IMR-90 (cell line): ENCODE measurements around the gene ERICH2. TPM values are rescaled to one million over a fixed set of nuclear protein-coding genes. Genes with fewer than 3 reads are reported as not detected.

ENCODE experiments used
- ATAC-seq: fragments of 200-7000 bp; cut with Tn5 transposase; 2 replicates; pipeline ENCODE4 v1.9.1; 2020; ENCODE audit warnings: low read depth, mild to moderate bottlenecking, moderate library complexity
- BruUV-seq: library from RNA; stranded (reverse); fragments of 400-500 nt; replicated peaks from 2 replicates; lab custom pipeline; 2021; lab: Mats Ljungman, UMichigan
- CTCF ChIA-PET: fragments of 300-600 bp; formaldehyde crosslinking; extraction: SDS; loops from one replicate; lab custom pipeline; 2021; ENCODE audit warnings: antibody characterized with exemption; lab: Yijun Ruan, JAX
- POLR2A ChIA-PET: fragments of 300-600 bp; sonication (Branson Sonifier 250); formaldehyde crosslinking; loops from one replicate; lab custom pipeline; 2022; ENCODE audit warnings: antibody characterized with exemption; ENCODE audit not compliant: unreplicated experiment; lab: Charles Lee
- DNase-seq: peaks from one replicate; pipeline ENCODE4 v3.0.0; 2013
- H2AFZ ChIP-seq: replicated peaks from 2 replicates; pipeline ENCODE3; 2013; ENCODE audit warnings: low read length, mild to moderate bottlenecking; ENCODE audit not compliant: poor library complexity
- H2AK5ac ChIP-seq: 2 replicates; pipeline ENCODE4 v1.6.1; 2013; ENCODE audit warnings: low read depth, low read length, inconsistent platforms
- H2AK9ac ChIP-seq: replicated peaks from 2 replicates; pipeline ENCODE3; 2013; ENCODE audit warnings: mild to moderate bottlenecking, low read depth, low read length, moderate library complexity; ENCODE audit not compliant: poor library complexity
- H2BK120ac ChIP-seq: 2 replicates; pipeline ENCODE4 v1.6.1; 2013; ENCODE audit warnings: low read depth, low read length, inconsistent platforms
- H2BK15ac ChIP-seq: 3 replicates; pipeline ENCODE4 v1.6.1; 2013; ENCODE audit warnings: low read depth, low read length, inconsistent platforms
- H2BK20ac ChIP-seq: 2 replicates; pipeline ENCODE4 v1.6.1; 2013; ENCODE audit warnings: low read depth, mild to moderate bottlenecking, inconsistent platforms, low read length, moderate library complexity
- H2BK5ac ChIP-seq: 2 replicates; pipeline ENCODE4 v1.6.1; 2013; ENCODE audit warnings: mild to moderate bottlenecking, low read depth, low read length, inconsistent platforms; ENCODE audit not compliant: poor library complexity, severe bottlenecking
- H3K14ac ChIP-seq: replicated peaks from 2 replicates; pipeline ENCODE4 v1.6.1; 2013; ENCODE audit warnings: low read depth, low read length, inconsistent platforms
- H3K18ac ChIP-seq: 2 replicates; pipeline ENCODE4 v1.6.1; 2013; ENCODE audit warnings: low read depth, low read length, control low read depth
- H3K23ac ChIP-seq: 2 replicates; pipeline ENCODE4 v1.6.1; 2013; ENCODE audit warnings: low read depth, low read length, inconsistent platforms
- H3K27ac ChIP-seq: 2 replicates; pipeline ENCODE4 v1.5.1; 2013; ENCODE audit warnings: mild to moderate bottlenecking, control low read depth, low read length; ENCODE audit not compliant: insufficient read depth
- H3K27me3 ChIP-seq: 2 replicates; pipeline ENCODE4 v1.6.1; 2013; ENCODE audit warnings: low read length; ENCODE audit not compliant: control insufficient read depth, insufficient read depth
- H3K36me3 ChIP-seq: 2 replicates; pipeline ENCODE4 v1.6.1; 2013; ENCODE audit warnings: low read length, mixed read lengths; ENCODE audit not compliant: control insufficient read depth, insufficient read depth
- H3K4ac ChIP-seq: 2 replicates; pipeline ENCODE4 v1.6.1; 2013; ENCODE audit warnings: low read depth, low read length, inconsistent platforms
- H3K4me1 ChIP-seq: 2 replicates; pipeline ENCODE4 v1.6.1; 2013; ENCODE audit warnings: low read length, mixed read lengths; ENCODE audit not compliant: control insufficient read depth, insufficient read depth
- H3K4me2 ChIP-seq: 2 replicates; pipeline ENCODE4 v1.6.1; 2013; ENCODE audit warnings: low read depth, mild to moderate bottlenecking, control low read depth, low read length, moderate library complexity
- H3K4me3 ChIP-seq: 2 replicates; pipeline ENCODE4 v1.5.1; 2013; ENCODE audit warnings: low read depth, mild to moderate bottlenecking, control low read depth, low read length, moderate library complexity; ENCODE audit not compliant: insufficient read depth
- H3K56ac ChIP-seq: 2 replicates; pipeline ENCODE4 v1.6.1; 2013; ENCODE audit warnings: low read length, inconsistent platforms; ENCODE audit not compliant: insufficient read depth; ENCODE audit errors: extremely low read depth
- H3K79me1 ChIP-seq, 2 experiments: 2 replicates each; pipeline ENCODE4 v1.6.1; 2013; ENCODE audit warnings: low read length in 2 of 2, inconsistent platforms in 1 of 2, low read depth in 1 of 2
- H3K9ac ChIP-seq: 2 replicates; pipeline ENCODE4 v1.6.1; 2013; ENCODE audit warnings: low read depth, low read length, control low read depth
- H3K9me1 ChIP-seq: 2 replicates; pipeline ENCODE4 v1.6.1; 2013; ENCODE audit warnings: low read length, inconsistent platforms; ENCODE audit not compliant: insufficient read depth
- H3K9me3 ChIP-seq: 2 replicates; pipeline ENCODE4 v1.6.1; 2013; ENCODE audit warnings: low read length; ENCODE audit not compliant: control insufficient read depth, insufficient read depth
- H4K20me1 ChIP-seq: 2 replicates; pipeline ENCODE4 v1.6.1; 2013; ENCODE audit warnings: low read length, inconsistent platforms; ENCODE audit not compliant: insufficient read depth
- H4K5ac ChIP-seq: 2 replicates; pipeline ENCODE4 v1.6.1; 2013; ENCODE audit warnings: mild to moderate bottlenecking, low read depth, low read length, control low read depth
- H4K8ac ChIP-seq, 2 experiments: 2 replicates each; pipeline ENCODE4 v1.6.1; 2013; ENCODE audit warnings: low read depth in 2 of 2, low read length in 2 of 2, control low read depth in 1 of 2, inconsistent platforms in 1 of 2
- H4K91ac ChIP-seq: 2 replicates; pipeline ENCODE4 v1.6.1; 2013; ENCODE audit warnings: low read depth, low read length, inconsistent platforms; ENCODE audit not compliant: insufficient read depth
- BHLHE40 ChIP-seq: fragments of 150-350 bp; IDR thresholded peaks from 2 replicates; pipeline ENCODE4 v1.6.1; 2016; ENCODE audit warnings: mild to moderate bottlenecking, low read depth, low read length
- CEBPB ChIP-seq: IDR thresholded peaks from 2 replicates; pipeline ENCODE4 v1.6.1; 2012; ENCODE audit warnings: low read depth, low read length, improper control_type of control experiment
- CHD1 ChIP-seq: IDR thresholded peaks from 2 replicates; pipeline ENCODE4 v1.6.1; 2012; ENCODE audit warnings: low read depth, low read length, improper control_type of control experiment
- CTCF ChIP-seq: conservative IDR thresholded peaks from 2 replicates; pipeline ENCODE4 v1.5.1; 2012; ENCODE audit warnings: mild to moderate bottlenecking, low read depth, low read length, improper control_type of control experiment
- ELK1 ChIP-seq: fragments of 150-350 bp; IDR thresholded peaks from 2 replicates; pipeline ENCODE4 v1.6.1; 2016; ENCODE audit warnings: low read depth, mild to moderate bottlenecking, low read length, moderate library complexity, borderline replicate concordance
- FOS ChIP-seq: fragments of 150-350 bp; IDR thresholded peaks from 2 replicates; pipeline ENCODE4 v1.6.1; 2016; ENCODE audit warnings: low read depth, low read length
- MAFK ChIP-seq: IDR thresholded peaks from 2 replicates; pipeline ENCODE4 v1.6.1; 2012; ENCODE audit warnings: low read depth, low read length, improper control_type of control experiment
- MAZ ChIP-seq: IDR thresholded peaks from 2 replicates; pipeline ENCODE4 v1.6.1; 2012; ENCODE audit warnings: low read depth, mild to moderate bottlenecking, low read length, improper control_type of control experiment, moderate library complexity, borderline replicate concordance
- MXI1 ChIP-seq: IDR thresholded peaks from 2 replicates; pipeline ENCODE4 v1.6.1; 2012; ENCODE audit warnings: low read depth, mild to moderate bottlenecking, low read length, moderate library complexity, borderline replicate concordance
- POLR2A ChIP-seq: IDR thresholded peaks from 2 replicates; pipeline ENCODE4 v1.6.1; 2012; ENCODE audit warnings: mild to moderate bottlenecking, low read depth, low read length
- RCOR1 ChIP-seq: IDR thresholded peaks from 2 replicates; pipeline ENCODE4 v1.6.1; 2012; ENCODE audit warnings: mild to moderate bottlenecking, low read length, improper control_type of control experiment; ENCODE audit not compliant: insufficient replicate concordance
- RFX5 ChIP-seq: IDR thresholded peaks from 2 replicates; pipeline ENCODE4 v1.8.0; 2012; ENCODE audit warnings: low read depth, mild to moderate bottlenecking, low read length, moderate library complexity
- SMC3 ChIP-seq: fragments of 150-350 bp; IDR thresholded peaks from 2 replicates; pipeline ENCODE4 v1.6.1; 2016; ENCODE audit warnings: low read depth, mild to moderate bottlenecking, antibody characterized with exemption, low read length, moderate library complexity
- WGBS, 2 experiments: methylation state at CpG; one replicate each; pipeline versions ENCODE4 v1.1.5 to v1.1.7; 2013; ENCODE audit warnings: missing lambda C conversion rate in 2 of 2; ENCODE audit not compliant: insufficient read length in 1 of 2; ENCODE audit errors: extremely low coverage in 2 of 2; 5-methylcytosine and 5-hydroxymethylcytosine counted together
- dilution Hi-C: fragments of 300-500 bp; cut with HindIII; formaldehyde crosslinking; loops from one replicate; pipeline ENCODE4 v1.14.3; 2018; ENCODE audit warnings: low sequenced_read_pairs; ENCODE audit not compliant: unreplicated experiment
- in situ Hi-C: fragments of 300-500 bp; cut with MboI; formaldehyde crosslinking; loops from 3 replicates; pipeline ENCODE4 v1.14.3; 2019; ENCODE audit warnings: low sequenced_read_pairs, inconsistent platforms, mixed read lengths
- intact Hi-C: fragments of 100-400 bp; cut with micrococcal nuclease; formaldehyde crosslinking; loops from 2 replicates; pipeline ENCODE4 v1.10.0; 2022
- polyA plus RNA-seq, 3 experiments: library from polyadenylated mRNA; depleted of rRNA; stranded (reverse); fragments of >200 nt; gene quantifications; 2 replicates each; pipeline ENCODE4 v1.2.3, GENCODE V29; 2012; ENCODE audit warnings: low replicate concordance in 1 of 3
- total RNA-seq: library from RNA; depleted of rRNA; stranded (reverse); fragments of >200 nt; gene quantifications from 2 replicates; pipeline ENCODE4 v1.2.3, GENCODE V29; 2012
- TF ChIP-seq, protein P1 (sequence below): fragments of 150-350 bp; IDR thresholded peaks from 2 replicates; pipeline ENCODE4 v1.6.1; 2017; ENCODE audit warnings: mild to moderate bottlenecking, antibody characterized with exemption, low read length, low read depth

Gene ERICH2
- total and polyA plus RNA-seq, 2 of the 4 experiments (the other 2 are of a cell fraction), result not detected

- Histone ChIP-seq H3K27me3 (no peaks in the 10 kb centered on the region), H3K23ac (no peak overlapping the region), H2AFZ (no peak overlapping the region), H3K56ac (no peak overlapping the region), H3K9me3 (no peaks in the 10 kb centered on the region), H3K9ac (no peak overlapping the region), H4K20me1 (no peaks in the 10 kb centered on the region), H3K79me1 (no peaks in the 10 kb centered on the region), H3K27ac (no peak overlapping the region), H2AK5ac (no peak overlapping the region), H2AK9ac (no peak overlapping the region), H3K36me3 (no peaks in the 10 kb centered on the region), H3K14ac (no peak overlapping the region), H3K18ac (no peak overlapping the region), H4K91ac (no peak overlapping the region), H3K4ac (no peak overlapping the region), H3K4me1 (no peaks in the 10 kb centered on the region), H4K5ac (no peak overlapping the region), H2BK5ac (no peak overlapping the region), H2BK15ac (no peak overlapping the region), H2BK20ac (no peak overlapping the region), H4K8ac (no peak overlapping the region), H3K9me1 (no peaks in the 10 kb centered on the region), H3K4me2 (no peak overlapping the region), H2BK120ac (no peak overlapping the region), H3K4me3 (no peak overlapping the region)
- TF ChIP-seq CTCF (no peak), MXI1 (no peak), CEBPB (no peak), POLR2A (no peak), SMC3 (no peak), RFX5 (no peak), RCOR1 (no peak), ELK1 (no peak), FOS (no peak), MAZ (no peak), BHLHE40 (no peak), MAFK (no peak), CHD1 (no peak)
- TF ChIP-seq, protein P1, sequence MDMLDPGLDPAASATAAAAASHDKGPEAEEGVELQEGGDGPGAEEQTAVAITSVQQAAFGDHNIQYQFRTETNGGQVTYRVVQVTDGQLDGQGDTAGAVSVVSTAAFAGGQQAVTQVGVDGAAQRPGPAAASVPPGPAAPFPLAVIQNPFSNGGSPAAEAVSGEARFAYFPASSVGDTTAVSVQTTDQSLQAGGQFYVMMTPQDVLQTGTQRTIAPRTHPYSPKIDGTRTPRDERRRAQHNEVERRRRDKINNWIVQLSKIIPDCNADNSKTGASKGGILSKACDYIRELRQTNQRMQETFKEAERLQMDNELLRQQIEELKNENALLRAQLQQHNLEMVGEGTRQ, result no peak
- dilution Hi-C loops, result no loop called here
- DNase-seq (no peak), ATAC-seq (no peak)
- ChIA-PET POLR2A (no interaction called here), CTCF (no interaction called here)
- no TSS peak for BruUV-seq
- intact Hi-C loops, result no loop called here
- in situ Hi-C loops, result no loop called here
- no CpG with 5 or more reads among the region's 1 CpG for WGBS, 2 experiments
Measured at GRCh38 chr2:170783549-170783948, 13.4 kb downstream of the ERICH2 start.
